GM19043 (cell line): ENCODE measurements around the gene GLB1L3.
"Not testable (repeated sequence)": the region's sequence is repeated elsewhere in the genome, so short reads cannot be mapped to it uniquely, and the experiment has no call there.

ENCODE experiments used
- ATAC-seq: cut with Tn5 transposase; IDR thresholded peaks from one replicate; pipeline ENCODE4 v1.9.1; 2021; ENCODE audit warnings: low read depth; ENCODE audit not compliant: unreplicated experiment

Gene GLB1L3

GRCh38 chr11:134312807-134313206 is 36.6 kb downstream of the GLB1L3 start:
- ATAC-seq = no peak

DNA sequence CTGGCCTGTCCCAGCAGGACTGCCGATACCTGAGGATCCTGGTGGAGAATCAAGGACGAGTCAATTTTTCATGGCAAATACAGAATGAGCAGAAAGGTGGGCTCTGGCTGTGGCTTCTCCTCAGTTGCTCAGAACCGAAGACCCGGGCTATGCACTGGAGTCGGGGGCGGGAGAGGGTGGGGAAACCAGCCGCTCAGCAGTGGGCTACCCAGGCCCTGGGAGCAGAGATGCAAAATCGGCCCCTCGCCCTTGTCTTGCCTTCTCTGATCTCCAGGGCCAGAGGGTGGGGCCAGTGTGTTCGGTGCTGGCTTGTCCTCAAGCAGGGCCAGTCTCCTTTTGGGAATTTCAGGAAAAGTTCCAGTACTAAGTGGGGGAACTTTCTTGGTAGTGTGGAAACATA is 37.2 kb downstream of the GLB1L3 start:
- no peak for ATAC-seq

DNA sequence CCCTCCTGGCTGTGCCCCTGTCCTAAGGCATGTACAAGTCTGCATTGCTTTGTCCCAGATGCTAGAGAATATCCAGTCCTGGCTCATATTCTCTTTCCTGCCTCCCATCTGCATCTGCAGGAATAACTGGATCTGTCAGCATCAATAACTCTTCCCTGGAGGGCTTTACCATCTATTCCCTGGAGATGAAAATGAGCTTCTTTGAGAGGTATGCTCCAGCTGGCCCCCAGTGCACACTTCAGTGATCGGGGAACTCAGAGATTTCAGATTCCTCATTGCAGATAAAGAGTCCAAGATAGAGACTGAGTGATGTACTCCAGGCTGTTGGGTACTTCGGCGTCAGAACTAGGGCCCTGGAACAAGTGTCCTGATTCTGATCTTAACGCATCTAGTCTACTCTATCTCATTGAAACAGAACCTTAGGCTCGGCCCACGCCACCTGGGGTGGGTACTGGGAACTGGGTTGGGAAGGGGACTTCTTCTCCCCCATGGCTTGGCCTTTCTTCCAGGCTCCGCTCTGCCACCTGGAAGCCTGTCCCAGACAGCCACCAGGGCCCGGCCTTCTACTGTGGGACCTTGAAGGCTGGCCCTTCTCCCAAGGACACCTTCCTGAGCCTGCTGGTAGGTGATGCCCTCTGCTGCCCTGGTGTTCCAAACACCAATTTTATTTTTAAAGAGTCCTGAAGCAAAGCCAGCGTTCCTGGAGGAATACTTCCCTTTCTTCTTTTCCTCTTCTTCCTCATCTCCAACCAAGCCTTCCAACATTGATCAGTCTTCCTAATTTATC is 37.8 kb downstream of the GLB1L3 start:
- no peak for ATAC-seq

DNA sequence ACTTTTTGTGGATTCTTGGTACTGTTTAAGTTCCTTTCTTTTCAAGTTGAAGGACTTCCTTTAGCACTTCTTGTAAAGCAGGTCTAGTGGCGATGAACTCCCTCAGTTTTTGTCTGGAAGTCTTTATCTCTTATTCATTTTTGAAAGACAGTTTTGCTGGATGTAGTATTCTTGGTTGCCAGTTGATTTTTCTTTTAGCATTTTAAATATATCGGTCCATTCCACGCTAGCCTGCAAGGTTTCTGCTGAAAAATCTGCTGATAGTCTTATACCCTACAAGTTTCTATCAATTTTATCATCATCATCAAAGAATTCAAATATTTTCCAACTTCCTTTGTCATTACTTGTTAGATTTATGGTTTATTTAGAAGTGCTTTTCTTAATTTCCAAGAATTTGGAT is 40.9 kb downstream of the GLB1L3 start:
- ATAC-seq = no peak

DNA sequence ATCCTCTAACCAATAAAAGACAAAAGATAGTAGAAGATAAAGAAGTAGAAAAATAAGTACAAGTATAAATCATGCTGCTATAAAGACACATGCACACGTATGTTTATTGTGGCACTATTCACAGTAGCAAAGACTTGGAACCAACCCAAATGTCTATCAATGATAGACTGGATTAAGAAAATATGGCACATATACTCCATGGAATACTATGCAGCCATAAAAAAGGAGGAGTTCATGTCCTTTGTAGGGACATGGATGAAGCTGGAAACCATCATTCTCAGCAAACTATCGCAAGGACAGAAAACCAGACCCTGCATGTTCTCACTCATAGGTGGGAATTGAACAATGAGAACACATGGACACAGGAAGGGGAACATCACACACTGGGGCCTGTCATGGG is 45.2 kb downstream of the GLB1L3 start:
- ATAC-seq = not testable (repeated sequence)

- no peak for ATAC-seq
Observed at GRCh38 chr11:134322553-134322952, 46.4 kb downstream of the GLB1L3 start.

- no peak for ATAC-seq
Observed at GRCh38 chr11:134328433-134328832, 52.3 kb downstream of the GLB1L3 start.

DNA sequence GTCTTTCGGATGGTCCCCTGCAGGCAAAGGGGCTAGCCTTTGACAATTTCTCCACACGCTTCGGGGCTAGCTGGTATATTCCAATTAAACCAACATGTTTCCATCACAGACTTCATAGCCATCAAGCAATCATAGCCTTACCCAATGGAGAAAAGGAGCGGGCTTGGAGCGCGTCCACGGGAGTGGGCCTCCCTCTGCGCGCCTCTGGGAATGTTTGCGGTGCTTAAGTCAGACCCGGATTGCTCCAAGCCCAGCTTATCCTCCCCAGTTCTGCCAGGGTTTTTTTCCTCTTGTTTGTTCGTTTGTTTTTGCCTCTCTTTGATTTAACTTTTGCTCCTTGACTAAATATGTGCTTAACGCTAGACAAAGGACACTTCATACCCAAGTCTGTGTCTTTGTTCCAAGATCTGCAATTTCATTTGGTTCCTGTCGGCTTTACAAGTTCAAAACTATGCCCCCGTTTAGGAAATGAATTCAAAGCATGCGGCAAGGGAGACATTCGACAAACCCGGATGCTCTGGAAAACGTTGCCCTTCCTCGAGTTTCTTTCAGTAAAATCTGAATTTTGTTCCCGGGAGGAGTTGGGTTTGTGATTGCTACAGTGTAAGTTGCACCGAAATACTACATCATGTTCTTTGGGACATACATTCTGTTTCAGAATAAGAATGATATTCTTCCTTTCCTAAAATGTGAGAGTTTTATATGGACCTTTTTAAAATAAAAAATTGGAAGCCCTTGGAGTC is 54.6 kb downstream of the GLB1L3 start:
- no peak for ATAC-seq

GRCh38 chr11:134331354-134332188 is 55.4 kb downstream of the GLB1L3 start, which contains the start of gene GLB1L2:
Gene GLB1L2, plus strand, starts transcription at chr11:134331988. Its CDS starts 74 bp downstream, at chr11:134332062.
- no peak for ATAC-seq

GRCh38 chr11:134332189-134332631 is 56.0 kb downstream of the GLB1L3 start:
- ATAC-seq = no peak

DNA sequence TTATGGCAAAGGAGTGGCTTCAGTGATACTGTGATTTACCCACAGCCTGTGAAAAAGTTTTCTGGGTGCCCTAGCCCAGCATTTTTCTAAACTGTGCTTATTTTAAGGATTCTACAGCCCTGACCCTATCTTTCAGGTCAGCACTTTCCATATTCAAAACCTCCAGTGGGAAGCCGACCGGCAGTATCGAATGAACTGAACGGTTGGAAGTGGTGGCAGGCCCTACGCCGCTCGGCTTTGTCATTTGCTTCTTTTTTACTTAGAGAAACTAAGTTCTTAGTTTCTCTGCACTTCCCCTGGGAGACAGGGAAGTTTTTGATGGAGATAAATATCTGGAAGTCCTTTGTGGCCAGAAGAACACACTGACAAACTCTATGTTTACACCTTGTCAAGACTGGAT is 56.6 kb downstream of the GLB1L3 start:
- ATAC-seq = no peak

- ATAC-seq = no peak
Observed at GRCh38 chr11:134333312-134333711, 57.1 kb downstream of the GLB1L3 start.

GRCh38 chr11:134333946-134334345 is 57.8 kb downstream of the GLB1L3 start:
- ATAC-seq = no peak

DNA sequence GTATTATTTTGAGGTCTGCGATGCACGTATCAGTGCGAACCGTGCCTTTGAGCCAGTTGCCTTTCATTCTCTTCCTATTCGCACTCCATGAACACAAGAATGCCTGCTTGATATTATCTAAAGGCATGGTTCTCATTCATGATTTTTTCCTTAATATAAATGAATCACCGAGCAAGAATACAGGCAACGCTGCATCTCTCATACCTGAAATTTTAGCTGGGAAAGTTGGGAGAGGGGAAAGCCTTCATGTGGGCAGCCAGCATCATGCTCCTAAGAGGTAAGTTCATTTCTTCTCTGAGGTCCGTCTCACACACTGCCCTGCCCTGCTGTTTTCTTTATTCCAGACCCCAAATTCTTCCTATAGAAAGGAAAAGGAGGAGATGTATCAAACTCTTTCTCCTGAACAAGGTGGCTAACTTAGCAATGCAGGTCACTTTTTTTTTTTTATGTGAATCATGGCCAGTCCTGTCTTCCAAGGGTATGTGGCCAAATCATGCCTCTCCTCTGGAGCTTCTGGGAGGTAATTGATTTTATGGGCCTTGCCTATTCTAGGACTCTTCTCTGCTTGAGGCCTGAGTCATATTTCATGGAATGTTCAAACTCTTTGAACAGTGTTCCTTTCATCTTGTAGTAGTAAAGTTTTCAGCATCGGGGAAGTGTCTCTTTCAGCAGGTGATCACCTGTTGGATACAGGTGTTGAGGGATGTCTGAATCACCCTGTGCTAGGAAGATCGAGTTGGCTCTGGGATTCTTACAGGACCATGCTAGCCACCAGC is 58.8 kb downstream of the GLB1L3 start:
- ATAC-seq = no peak

DNA sequence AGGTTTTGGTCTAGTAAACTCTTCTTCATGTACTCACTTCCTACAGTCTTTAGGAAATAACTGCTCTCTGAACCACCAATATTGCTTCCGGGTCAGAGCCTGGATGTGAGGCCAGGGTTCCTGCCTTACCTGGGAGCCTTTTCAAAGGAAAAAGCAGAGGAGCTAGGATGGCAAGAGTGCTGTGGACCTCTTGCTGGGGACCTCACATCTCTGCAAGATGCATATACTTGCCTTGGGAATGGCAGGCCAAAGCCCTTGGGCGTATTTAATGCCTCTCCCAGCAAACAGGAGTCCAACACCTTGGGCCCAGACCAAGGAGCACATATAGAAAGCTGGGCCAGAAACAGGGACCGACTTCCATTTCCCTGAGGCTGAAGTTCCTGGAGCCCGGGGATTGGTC is 60.9 kb downstream of the GLB1L3 start:
- ATAC-seq = no peak

DNA sequence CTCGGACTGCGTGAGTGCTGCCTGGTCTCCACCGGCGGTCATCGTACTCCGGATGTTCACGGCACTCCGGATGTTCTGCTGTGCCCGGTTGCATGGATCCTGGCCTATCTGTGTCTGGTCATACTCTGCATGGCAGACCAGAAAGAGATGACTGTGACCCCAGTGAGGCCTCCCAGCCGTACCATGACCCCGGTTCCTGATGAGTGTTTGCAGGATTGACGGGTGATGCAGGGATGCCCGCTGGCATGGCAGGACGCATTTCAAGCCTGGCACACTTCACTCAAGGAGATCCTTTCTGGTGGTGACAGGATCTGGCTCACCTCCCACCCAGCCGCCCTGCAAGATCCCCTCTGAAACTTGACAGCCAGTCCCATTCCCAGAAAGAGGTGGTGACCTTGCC is 61.9 kb downstream of the GLB1L3 start:
- no peak for ATAC-seq

- ATAC-seq = no peak
Observed at GRCh38 chr11:134338654-134339053, 62.5 kb downstream of the GLB1L3 start.

DNA sequence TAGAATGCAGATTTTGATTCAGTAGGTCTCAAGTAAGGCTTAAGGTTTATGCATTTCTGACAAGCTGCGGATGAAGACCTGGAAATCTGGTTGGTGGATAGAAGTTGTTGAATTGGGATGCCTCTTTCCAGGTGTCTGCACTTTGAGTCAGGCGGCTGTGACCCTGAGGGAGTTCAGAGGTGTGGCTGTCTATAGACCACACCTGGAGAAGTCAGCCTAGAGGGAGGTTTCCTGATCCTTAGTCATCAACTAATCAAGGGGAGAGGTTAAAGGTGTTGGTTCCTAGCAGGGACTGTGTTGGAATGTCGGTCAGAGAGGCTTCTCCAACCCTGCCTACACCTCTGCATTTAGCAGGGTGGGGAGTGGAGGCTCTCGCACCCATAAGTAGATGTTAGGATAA is 63.6 kb downstream of the GLB1L3 start:
- no peak for ATAC-seq

- no peak for ATAC-seq
Observed at GRCh38 chr11:134340354-134340964, 64.3 kb downstream of the GLB1L3 start.
